ENCODE results near the gene ZCRB1. TPM values are rescaled to one million over a fixed set of nuclear protein-coding genes. Genes with fewer than 3 reads are reported as not detected.

The ZCRB1 gene
- total and polyA plus RNA-seq, 8 donors = 17.2 to 29.9 (median 26.7) TPM

DNA sequence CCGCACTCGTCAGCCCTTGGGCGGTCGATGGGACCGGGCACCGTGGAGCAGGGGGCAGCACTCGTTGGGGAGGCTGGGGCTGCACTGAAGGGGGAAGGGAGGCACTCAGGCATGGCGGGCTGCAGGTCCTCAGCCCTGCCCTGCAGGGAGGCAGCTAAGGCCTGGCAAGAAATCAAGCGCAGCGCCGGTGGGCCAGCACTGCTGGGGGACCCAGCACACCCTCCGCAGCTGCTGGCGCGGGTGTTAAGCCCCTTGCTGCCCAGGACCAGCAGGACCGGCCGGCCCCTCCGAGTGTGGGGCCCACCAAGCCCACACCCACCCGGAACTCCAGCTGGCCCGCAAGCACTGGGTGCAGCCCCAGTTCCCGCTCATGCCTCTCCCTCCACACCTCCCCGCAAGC is 52.2 kb downstream of the ZCRB1 start:
- no peak overlapping the region for H3K4me3 ChIP-seq
- no peak overlapping the region for H3K27ac ChIP-seq
- TF ChIP-seq, protein P1, sequence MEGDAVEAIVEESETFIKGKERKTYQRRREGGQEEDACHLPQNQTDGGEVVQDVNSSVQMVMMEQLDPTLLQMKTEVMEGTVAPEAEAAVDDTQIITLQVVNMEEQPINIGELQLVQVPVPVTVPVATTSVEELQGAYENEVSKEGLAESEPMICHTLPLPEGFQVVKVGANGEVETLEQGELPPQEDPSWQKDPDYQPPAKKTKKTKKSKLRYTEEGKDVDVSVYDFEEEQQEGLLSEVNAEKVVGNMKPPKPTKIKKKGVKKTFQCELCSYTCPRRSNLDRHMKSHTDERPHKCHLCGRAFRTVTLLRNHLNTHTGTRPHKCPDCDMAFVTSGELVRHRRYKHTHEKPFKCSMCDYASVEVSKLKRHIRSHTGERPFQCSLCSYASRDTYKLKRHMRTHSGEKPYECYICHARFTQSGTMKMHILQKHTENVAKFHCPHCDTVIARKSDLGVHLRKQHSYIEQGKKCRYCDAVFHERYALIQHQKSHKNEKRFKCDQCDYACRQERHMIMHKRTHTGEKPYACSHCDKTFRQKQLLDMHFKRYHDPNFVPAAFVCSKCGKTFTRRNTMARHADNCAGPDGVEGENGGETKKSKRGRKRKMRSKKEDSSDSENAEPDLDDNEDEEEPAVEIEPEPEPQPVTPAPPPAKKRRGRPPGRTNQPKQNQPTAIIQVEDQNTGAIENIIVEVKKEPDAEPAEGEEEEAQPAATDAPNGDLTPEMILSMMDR (IDR thresholded peaks at IDR 0.05) = no peak
- 93 to 96% methylated on average over 20 to 21 of the region's 21 CpGs for WGBS, 2 donors
- H3K9me3 ChIP-seq = no peaks in the 10 kb centered on the region
- ATAC-seq (no peak), DNase-seq (peak in 1 of 6 donors; percentile 61), FAIRE-seq (no peak)
- no peaks in the 10 kb centered on the region for H3K4me1 ChIP-seq
- H3K36me3 ChIP-seq = no peaks in the 10 kb centered on the region
- H3K27me3 ChIP-seq = no peaks in the 10 kb centered on the region
- intact Hi-C loops (cut with DNase I) = no loop called here

DNA sequence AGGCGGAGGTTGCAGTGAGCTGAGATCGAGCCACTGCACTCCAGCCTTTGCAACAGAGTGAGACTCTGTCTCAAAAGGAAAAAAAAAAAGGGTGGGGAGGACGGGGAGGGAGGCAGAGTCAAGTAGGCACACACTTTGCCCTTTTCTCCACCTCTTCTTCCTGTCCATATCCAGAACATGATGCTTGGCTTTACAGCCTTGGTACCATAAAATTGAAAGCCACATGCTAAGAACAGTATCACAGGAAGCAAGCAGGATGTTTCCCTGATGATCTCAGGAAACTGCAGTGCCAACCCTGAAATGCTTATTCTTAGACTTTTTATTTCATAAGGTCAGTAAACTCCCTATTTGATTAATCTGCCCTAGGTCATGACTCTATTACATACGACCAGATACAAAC is 55.3 kb downstream of the ZCRB1 start:
- no peak for ATAC-seq
- no peak for FAIRE-seq
- no peak overlapping the region for H3K4me3 ChIP-seq
- no peaks in the 10 kb centered on the region for H3K9me3 ChIP-seq
- H3K4me1 ChIP-seq = no peaks in the 10 kb centered on the region
- H3K36me3 ChIP-seq = no peaks in the 10 kb centered on the region
- no peak for DNase-seq
- H3K27me3 ChIP-seq = no peaks in the 10 kb centered on the region
- TF ChIP-seq, protein P1 (IDR thresholded peaks at IDR 0.05) = no peak
- intact Hi-C loops (cut with DNase I) = no loop called here
- 65 to 75% methylated on average over 4 of the region's 4 CpGs for WGBS, 2 donors
- no peak overlapping the region for H3K27ac ChIP-seq

DNA sequence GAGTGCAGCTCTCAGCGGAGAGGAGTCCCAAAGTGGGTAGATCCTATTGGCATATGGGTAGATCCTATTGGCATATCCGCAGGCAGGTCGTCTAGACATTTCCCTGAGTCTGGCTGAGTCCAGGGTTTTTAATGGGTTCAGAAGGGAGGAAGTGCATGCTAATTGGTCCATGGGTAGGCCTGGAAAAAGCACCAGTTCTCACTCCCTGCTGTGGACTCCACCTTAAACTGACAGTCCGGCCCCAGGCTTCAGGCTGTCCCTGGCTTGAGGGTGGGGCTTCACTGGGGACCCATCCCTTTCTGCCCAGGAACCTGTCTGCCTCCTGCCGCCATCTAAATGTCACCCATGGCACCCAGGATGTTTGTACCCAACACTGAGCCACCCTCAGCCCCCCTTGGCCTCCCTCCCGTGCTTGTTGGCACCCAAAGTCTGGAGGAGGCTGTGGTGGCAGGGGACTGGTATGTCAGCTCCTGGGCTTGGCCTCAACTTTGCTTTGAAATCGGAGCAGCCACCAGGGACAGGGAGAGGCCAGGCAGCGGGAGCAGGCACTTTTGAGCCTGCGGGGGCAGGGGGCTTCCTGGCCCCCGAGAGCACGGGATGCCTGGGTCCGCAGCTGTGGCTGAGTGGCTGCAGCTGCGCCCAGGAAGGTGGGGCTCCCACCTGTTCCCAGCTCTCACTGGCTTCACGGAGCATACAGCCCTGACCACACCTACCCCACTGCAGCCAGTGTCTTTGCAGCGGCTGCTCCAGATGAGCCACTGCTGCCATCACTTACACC is 58.3 kb downstream of the ZCRB1 start:
- DNase-seq = no peak
- Histone ChIP-seq H3K36me3 (no peaks in the 10 kb centered on the region), H3K27me3 (no peaks in the 10 kb centered on the region), H3K4me1 (no peaks in the 10 kb centered on the region), H3K4me3 (no peak overlapping the region), H3K27ac (no peak overlapping the region), H3K9me3 (no peaks in the 10 kb centered on the region)
- ATAC-seq = no peak
- WGBS, 2 donors = 86 to 89% methylated on average over 15 of the region's 15 CpGs
- TF ChIP-seq, protein P1 (IDR thresholded peaks at IDR 0.05) = no peak
- FAIRE-seq = no peak
- intact Hi-C loops (cut with DNase I) = no loop called here

DNA sequence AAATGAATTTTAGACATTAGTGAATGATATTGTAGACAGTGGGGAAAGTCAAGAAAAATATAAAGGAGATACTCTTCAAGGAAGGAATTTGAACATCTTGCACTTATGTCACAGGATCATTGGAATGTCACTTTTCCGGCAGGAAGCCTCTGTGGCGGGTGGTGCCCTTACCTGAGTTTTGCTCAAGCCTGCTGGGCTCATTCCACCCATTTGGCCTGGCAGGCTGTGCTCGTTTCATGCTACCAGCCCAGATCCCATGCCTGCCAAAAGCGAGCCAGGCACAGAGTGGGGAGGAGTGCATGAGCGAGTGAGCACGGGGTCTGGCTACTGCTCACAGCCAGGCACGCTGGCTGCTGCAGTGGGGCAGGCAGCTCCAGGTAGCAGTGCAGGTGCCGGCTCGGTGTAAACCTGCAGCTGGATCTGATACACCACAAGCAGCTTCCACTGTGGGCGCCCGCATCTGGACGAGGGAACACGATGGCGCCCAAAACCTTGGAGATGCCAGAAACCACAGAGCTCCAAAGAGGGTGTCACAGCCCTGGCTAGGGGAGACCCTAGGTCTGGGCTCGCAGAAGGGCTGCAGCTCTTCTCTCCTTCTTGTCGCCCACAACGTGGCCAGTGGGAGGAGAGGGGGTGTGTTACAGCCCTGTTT is 59.2 kb downstream of the ZCRB1 start:
- intact Hi-C loops (cut with DNase I) = no loop called here
- Histone ChIP-seq H3K9me3 (no peaks in the 10 kb centered on the region), H3K4me1 (no peaks in the 10 kb centered on the region), H3K36me3 (no peaks in the 10 kb centered on the region), H3K27ac (no peak overlapping the region), H3K27me3 (no peaks in the 10 kb centered on the region), H3K4me3 (no peak overlapping the region)
- 92 to 93% methylated on average over 17 of the region's 17 CpGs for WGBS, 2 donors
- DNase-seq (no peak), ATAC-seq (no peak), FAIRE-seq (no peak)
- TF ChIP-seq, protein P1 (IDR thresholded peaks at IDR 0.05) = no peak

DNA sequence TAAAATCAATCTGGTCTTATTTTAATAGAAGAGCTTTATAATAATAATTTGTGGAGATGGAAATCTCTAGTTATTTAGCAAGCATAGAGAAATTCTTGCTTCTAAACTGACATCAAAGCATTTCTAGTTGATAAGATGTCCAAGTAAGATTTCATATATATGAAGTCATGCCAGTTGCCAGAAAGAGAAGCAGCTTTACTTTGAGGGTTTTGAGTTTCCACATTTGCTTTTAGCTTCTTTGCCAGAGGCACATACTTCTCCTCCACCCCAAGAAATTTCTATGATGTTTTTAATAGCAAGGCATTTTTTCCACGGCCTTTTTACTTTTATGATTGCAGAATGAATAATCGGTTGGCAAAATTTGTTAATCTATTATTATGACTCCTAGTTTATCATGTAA is 63.6 kb downstream of the ZCRB1 start:
- H3K36me3 ChIP-seq = no peaks in the 10 kb centered on the region
- TF ChIP-seq, protein P1 (IDR thresholded peaks at IDR 0.05) = no peak
- H3K4me1 ChIP-seq = no peaks in the 10 kb centered on the region
- intact Hi-C loops (cut with DNase I) = no loop called here
- 84 to 93% methylated on average over 2 of the region's 2 CpGs for whole genome bisulfite sequencing, 2 donors
- DNase-seq = no peak
- FAIRE-seq = no peak
- ATAC-seq = no peak
- H3K27ac ChIP-seq = no peak overlapping the region
- no peak overlapping the region for H3K4me3 ChIP-seq
- no peaks in the 10 kb centered on the region for H3K27me3 ChIP-seq
- H3K9me3 ChIP-seq = no peaks in the 10 kb centered on the region
